ENCODE results near the gene ONECUT3. TPM values are rescaled to one million over a fixed set of nuclear protein-coding genes. Genes with fewer than 3 reads are reported as not detected.

ONECUT3 gene
- total and polyA plus RNA-seq, 2 donors: under 0.01 to 0.02 TPM

- DNase-seq (ENCODE audit: low read depth in 6 of 9, low spot score in 9 of 9): no peak
- no peak overlapping the region for H3K4me3 ChIP-seq (ENCODE audit: low read length in 2 of 2)
- H3K9me3 ChIP-seq (ENCODE audit: control insufficient read depth in 2 of 2, insufficient read depth in 1 of 2, low read length in 1 of 2): no peaks in the 10 kb centered on the region
- 93% methylated on average over 2 of the region's 2 CpGs for WGBS
- H3K27me3 ChIP-seq (ENCODE audit: control insufficient read depth in 2 of 2, insufficient read depth in 1 of 2, low read length in 1 of 2): peaks cover 28 to 71% of the 10 kb centered on the region in 2 donors
- H3K36me3 ChIP-seq (ENCODE audit: control insufficient read depth in 2 of 2, insufficient read depth in 2 of 2, low read length in 1 of 2): no peaks in the 10 kb centered on the region
- no peaks in the 10 kb centered on the region for H3K4me1 ChIP-seq (ENCODE audit: control insufficient read depth in 2 of 2, insufficient read depth in 2 of 2, low read length in 2 of 2)
- H3K27ac ChIP-seq (ENCODE audit: low read depth in 1 of 2, low read length in 1 of 2): no peak overlapping the region
These were observed 35.4 kb upstream of the ONECUT3 start for GRCh38 chr19:1717970-1718264.

GRCh38 chr19:1718420-1719291 is 34.6 kb upstream of the ONECUT3 start:
- Histone ChIP-seq H3K27ac (ENCODE audit: low read depth in 1 of 2, low read length in 1 of 2) (no peak overlapping the region), H3K27me3 (ENCODE audit: control insufficient read depth in 2 of 2, insufficient read depth in 1 of 2, low read length in 1 of 2) (peaks cover 31 to 76% of the 10 kb centered on the region in 2 donors), H3K4me3 (ENCODE audit: low read length in 2 of 2) (no peak overlapping the region), H3K9me3 (ENCODE audit: control insufficient read depth in 2 of 2, insufficient read depth in 1 of 2, low read length in 1 of 2) (no peaks in the 10 kb centered on the region), H3K36me3 (ENCODE audit: control insufficient read depth in 2 of 2, insufficient read depth in 2 of 2, low read length in 1 of 2) (no peaks in the 10 kb centered on the region), H3K4me1 (ENCODE audit: control insufficient read depth in 2 of 2, insufficient read depth in 2 of 2, low read length in 2 of 2) (no peaks in the 10 kb centered on the region)
- WGBS: 8% methylated on average over 50 of the region's 50 CpGs
- no peak for DNase-seq (ENCODE audit: low read depth in 6 of 9, low spot score in 9 of 9)

GRCh38 chr19:1719519-1719918 is 33.8 kb upstream of the ONECUT3 start:
- no peak for DNase-seq (ENCODE audit: low read depth in 6 of 9, low spot score in 9 of 9)
- Histone ChIP-seq H3K4me3 (ENCODE audit: low read length in 2 of 2) (no peak overlapping the region), H3K36me3 (ENCODE audit: control insufficient read depth in 2 of 2, insufficient read depth in 2 of 2, low read length in 1 of 2) (no peaks in the 10 kb centered on the region), H3K4me1 (ENCODE audit: control insufficient read depth in 2 of 2, insufficient read depth in 2 of 2, low read length in 2 of 2) (no peaks in the 10 kb centered on the region), H3K27ac (ENCODE audit: low read depth in 1 of 2, low read length in 1 of 2) (no peak overlapping the region), H3K9me3 (ENCODE audit: control insufficient read depth in 2 of 2, insufficient read depth in 1 of 2, low read length in 1 of 2) (no peaks in the 10 kb centered on the region), H3K27me3 (ENCODE audit: control insufficient read depth in 2 of 2, insufficient read depth in 1 of 2, low read length in 1 of 2) (peaks cover 31 to 84% of the 10 kb centered on the region in 2 donors)
- 86% methylated on average over 5 of the region's 5 CpGs for WGBS

GRCh38 chr19:1720237-1720636 is 33.1 kb upstream of the ONECUT3 start:
- Histone ChIP-seq H3K4me3 (ENCODE audit: low read length in 2 of 2) (no peak overlapping the region), H3K36me3 (ENCODE audit: control insufficient read depth in 2 of 2, insufficient read depth in 2 of 2, low read length in 1 of 2) (no peaks in the 10 kb centered on the region), H3K4me1 (ENCODE audit: control insufficient read depth in 2 of 2, insufficient read depth in 2 of 2, low read length in 2 of 2) (no peaks in the 10 kb centered on the region), H3K27me3 (ENCODE audit: control insufficient read depth in 2 of 2, insufficient read depth in 1 of 2, low read length in 1 of 2) (peaks cover 38 to 91% of the 10 kb centered on the region in 2 donors), H3K27ac (ENCODE audit: low read depth in 1 of 2, low read length in 1 of 2) (no peak overlapping the region), H3K9me3 (ENCODE audit: control insufficient read depth in 2 of 2, insufficient read depth in 1 of 2, low read length in 1 of 2) (no peaks in the 10 kb centered on the region)
- 54% methylated on average over 14 of the region's 14 CpGs for WGBS
- DNase-seq (ENCODE audit: low read depth in 6 of 9, low spot score in 9 of 9): no peak

- Histone ChIP-seq H3K36me3 (ENCODE audit: control insufficient read depth in 2 of 2, insufficient read depth in 2 of 2, low read length in 1 of 2) (no peaks in the 10 kb centered on the region), H3K4me1 (ENCODE audit: control insufficient read depth in 2 of 2, insufficient read depth in 2 of 2, low read length in 2 of 2) (no peaks in the 10 kb centered on the region), H3K4me3 (ENCODE audit: low read length in 2 of 2) (peak overlapping the region in 1 of 2 donors; percentile 10), H3K9me3 (ENCODE audit: control insufficient read depth in 2 of 2, insufficient read depth in 1 of 2, low read length in 1 of 2) (peaks cover 0 to 9% of the 10 kb centered on the region in 2 donors), H3K27me3 (ENCODE audit: control insufficient read depth in 2 of 2, insufficient read depth in 1 of 2, low read length in 1 of 2) (peaks cover 45 to 96% of the 10 kb centered on the region in 2 donors), H3K27ac (ENCODE audit: low read depth in 1 of 2, low read length in 1 of 2) (no peak overlapping the region)
- DNase-seq (ENCODE audit: low read depth in 6 of 9, low spot score in 9 of 9): no peak
- 11% methylated on average over 90 of the region's 90 CpGs for WGBS
These were observed 27.9 kb upstream of the ONECUT3 start for GRCh38 chr19:1725100-1726064.

- no peaks in the 10 kb centered on the region for H3K4me1 ChIP-seq (ENCODE audit: control insufficient read depth in 2 of 2, insufficient read depth in 2 of 2, low read length in 2 of 2)
- no peak overlapping the region for H3K27ac ChIP-seq (ENCODE audit: low read depth in 1 of 2, low read length in 1 of 2)
- DNase-seq (ENCODE audit: low read depth in 6 of 9, low spot score in 9 of 9): no peak
- peaks cover 34 to 85% of the 10 kb centered on the region in 2 donors for H3K27me3 ChIP-seq (ENCODE audit: control insufficient read depth in 2 of 2, insufficient read depth in 1 of 2, low read length in 1 of 2)
- no peaks in the 10 kb centered on the region for H3K36me3 ChIP-seq (ENCODE audit: control insufficient read depth in 2 of 2, insufficient read depth in 2 of 2, low read length in 1 of 2)
- H3K9me3 ChIP-seq (ENCODE audit: control insufficient read depth in 2 of 2, insufficient read depth in 1 of 2, low read length in 1 of 2): peaks cover 0 to 9% of the 10 kb centered on the region in 2 donors
- H3K4me3 ChIP-seq (ENCODE audit: low read length in 2 of 2): no peak overlapping the region
- 94% methylated on average over 33 of the region's 33 CpGs for WGBS
These were observed 24.3 kb upstream of the ONECUT3 start for GRCh38 chr19:1728816-1729567.

GRCh38 chr19:1729568-1729925 is 23.8 kb upstream of the ONECUT3 start:
- Histone ChIP-seq H3K27me3 (ENCODE audit: control insufficient read depth in 2 of 2, insufficient read depth in 1 of 2, low read length in 1 of 2) (peaks cover 36 to 86% of the 10 kb centered on the region in 2 donors), H3K4me3 (ENCODE audit: low read length in 2 of 2) (no peak overlapping the region), H3K9me3 (ENCODE audit: control insufficient read depth in 2 of 2, insufficient read depth in 1 of 2, low read length in 1 of 2) (peaks cover 0 to 9% of the 10 kb centered on the region in 2 donors), H3K4me1 (ENCODE audit: control insufficient read depth in 2 of 2, insufficient read depth in 2 of 2, low read length in 2 of 2) (no peaks in the 10 kb centered on the region), H3K27ac (ENCODE audit: low read depth in 1 of 2, low read length in 1 of 2) (no peak overlapping the region), H3K36me3 (ENCODE audit: control insufficient read depth in 2 of 2, insufficient read depth in 2 of 2, low read length in 1 of 2) (no peaks in the 10 kb centered on the region)
- DNase-seq (ENCODE audit: low read depth in 6 of 9, low spot score in 9 of 9): no peak
- WGBS: 90% methylated on average over 19 of the region's 19 CpGs

GRCh38 chr19:1730157-1730556 is 23.1 kb upstream of the ONECUT3 start:
- H3K27ac ChIP-seq (ENCODE audit: low read depth in 1 of 2, low read length in 1 of 2): no peak overlapping the region
- peaks cover 0 to 9% of the 10 kb centered on the region in 2 donors for H3K9me3 ChIP-seq (ENCODE audit: control insufficient read depth in 2 of 2, insufficient read depth in 1 of 2, low read length in 1 of 2)
- peaks cover 33 to 86% of the 10 kb centered on the region in 2 donors for H3K27me3 ChIP-seq (ENCODE audit: control insufficient read depth in 2 of 2, insufficient read depth in 1 of 2, low read length in 1 of 2)
- DNase-seq (ENCODE audit: low read depth in 6 of 9, low spot score in 9 of 9): no peak
- H3K36me3 ChIP-seq (ENCODE audit: control insufficient read depth in 2 of 2, insufficient read depth in 2 of 2, low read length in 1 of 2): no peaks in the 10 kb centered on the region
- 90% methylated on average over 17 of the region's 17 CpGs for WGBS
- no peak overlapping the region for H3K4me3 ChIP-seq (ENCODE audit: low read length in 2 of 2)
- no peaks in the 10 kb centered on the region for H3K4me1 ChIP-seq (ENCODE audit: control insufficient read depth in 2 of 2, insufficient read depth in 2 of 2, low read length in 2 of 2)

Measured in thymus (tissue), 11 donors.